ENCODE results near the gene CES2. TPM values are rescaled to one million over a fixed set of nuclear protein-coding genes. Genes with fewer than 3 reads are reported as not detected.

The CES2 gene
- polyA plus RNA-seq, 1 of the 3 experiments (the other 2 are of a cell fraction), result 33.1 TPM

- POLR2A ChIA-PET, result no interaction called here
- Histone ChIP-seq H3K9ac (peak overlapping the region; percentile 97; the same call in 1 of the 2 replicates), H3K4me3 (ENCODE audit: low read depth in 2 of 2, low read length in 1 of 2) (no peak overlapping the region; a peak in 1 of 4 replicates), H3K9me3 (no peaks in the 10 kb centered on the region), H3K4me1 (ENCODE audit: control insufficient read depth in 1 of 2, insufficient read depth in 2 of 2, low read depth in 1 of 2, low read length in 1 of 2) (peaks cover 7 to 24% of the 10 kb centered on the region in 2 experiments; a peak in 2 of 4 replicates), H4K20me1 (ENCODE audit: insufficient read depth) (peaks cover 24% of the 10 kb centered on the region), H3K27ac (ENCODE audit: low read depth in 2 of 2, low read length in 1 of 2) (no peak overlapping the region), H2AFZ (ENCODE audit: low read depth) (no peak overlapping the region), H3K79me2 (ENCODE audit: insufficient read depth) (peaks cover 65% of the 10 kb centered on the region), H3F3A (replicated peaks; ENCODE audit: insufficient read depth) (peaks cover 6% of the 10 kb centered on the region), H3K9me2 (no peaks in the 10 kb centered on the region), H3K36me3 (replicated peaks in 1 of 2; ENCODE audit: control insufficient read depth in 1 of 2, insufficient read depth in 2 of 2, low read length in 1 of 2) (peaks cover 18 to 38% of the 10 kb centered on the region in 2 experiments), H3K27me3 (ENCODE audit: insufficient read depth) (no peaks in the 10 kb centered on the region), H3K4me2 (peak overlapping the region; percentile 96)
- no peak for DNase-seq
- 100% methylated on average over 5 of the region's 6 CpGs for WGBS (ENCODE audit: low lambda C conversion rate)
- CTCF ChIA-PET, result interaction anchor here (1.5 to 1.6 kb wide), 2 partner anchors 18 to 41 kb away, joined by 4 to 5 read pairs; no protein-coding TSS in a partner anchor
- no peak for TF ChIP-seq NFIC (IDR thresholded peaks at IDR 0.05; ENCODE audit: borderline replicate concordance)
- no peak for TF ChIP-seq PBX3 (IDR thresholded peaks at IDR 0.05)
- TF ChIP-seq FOXJ3 (CRISPR knock-in tag; IDR thresholded peaks at IDR 0.05), result no peak
- no peak for TF ChIP-seq USF2 (IDR thresholded peaks at IDR 0.05; ENCODE audit: borderline replicate concordance, low read depth, low read length)
- TF ChIP-seq MEF2A (IDR thresholded peaks at IDR 0.05; ENCODE audit: borderline replicate concordance, low read depth), result no peak
- TF ChIP-seq NRF1 (IDR thresholded peaks at IDR 0.05; ENCODE audit: low read depth, low read length), result no peak
- no peak for TF ChIP-seq RCOR1 (IDR thresholded peaks at IDR 0.05; ENCODE audit: low read length)
- no peak for TF ChIP-seq SMC3 (IDR thresholded peaks at IDR 0.05; ENCODE audit: low read depth, low read length)
- TF ChIP-seq RAD21 (IDR thresholded peaks at IDR 0.05; ENCODE audit: low read length), result no peak
- no peak for TF ChIP-seq ZBTB33 (IDR thresholded peaks at IDR 0.05; ENCODE audit: borderline replicate concordance, low read depth)
- TF ChIP-seq MAX (IDR thresholded peaks at IDR 0.05; ENCODE audit: low read depth), result no peak
These were observed 1.1 kb downstream of the CES2 start for GRCh38 chr16:66936462-66936861.

GRCh38 chr16:66936889-66937554, 1.7 kb downstream of the CES2 start:
- Histone ChIP-seq H3K4me2 (peak overlapping the region; percentile 96; the same call in 1 of the 2 replicates), H3K79me2 (ENCODE audit: insufficient read depth) (peaks cover 64% of the 10 kb centered on the region)
- POLR2A ChIA-PET, result no interaction called here
- TF ChIP-seq REST (IDR thresholded peaks at IDR 0.05; ENCODE audit: low read depth, low read length) (no peak), JUND (IDR thresholded peaks at IDR 0.05) (no peak), ZBTB33 (IDR thresholded peaks at IDR 0.05; ENCODE audit: borderline replicate concordance, low read depth) (no peak), FOXJ3 (CRISPR knock-in tag; IDR thresholded peaks at IDR 0.05) (no peak), TAF1 (IDR thresholded peaks at IDR 0.05; ENCODE audit: borderline replicate concordance, low read depth, low read length) (no peak), RAD21 (IDR thresholded peaks at IDR 0.05; ENCODE audit: low read length) (no peak), NFIC (IDR thresholded peaks at IDR 0.05; ENCODE audit: borderline replicate concordance) (no peak), EZH2phosphoT487 (IDR thresholded peaks at IDR 0.05; ENCODE audit: borderline replicate concordance, low read depth) (no peak)

More at GRCh38 chr16:66936889-66937554, 1.7 kb downstream of the CES2 start:
- Histone ChIP-seq H3K9me3 (no peaks in the 10 kb centered on the region), H3K9ac (no peak overlapping the region), H3K27ac (ENCODE audit: low read depth in 2 of 2, low read length in 1 of 2) (no peak overlapping the region), H3K27me3 (ENCODE audit: insufficient read depth) (no peaks in the 10 kb centered on the region), H3K4me3 (ENCODE audit: low read depth in 2 of 2, low read length in 1 of 2) (no peak overlapping the region; a peak in 1 of 4 replicates), H2AFZ (ENCODE audit: low read depth) (no peak overlapping the region), H3K4me1 (ENCODE audit: control insufficient read depth in 1 of 2, insufficient read depth in 2 of 2, low read depth in 1 of 2, low read length in 1 of 2) (peaks cover 7 to 24% of the 10 kb centered on the region in 2 experiments; a peak in 2 of 4 replicates), H3K36me3 (replicated peaks in 1 of 2; ENCODE audit: control insufficient read depth in 1 of 2, insufficient read depth in 2 of 2, low read length in 1 of 2) (peaks cover 18 to 41% of the 10 kb centered on the region in 2 experiments), H4K20me1 (ENCODE audit: insufficient read depth) (peaks cover 24% of the 10 kb centered on the region), H3F3A (replicated peaks; ENCODE audit: insufficient read depth) (peaks cover under 1% of the 10 kb centered on the region), H3K9me2 (no peaks in the 10 kb centered on the region)
- no peak for DNase-seq
- CTCF ChIA-PET, result interaction anchor here (1.5 to 1.6 kb wide), 2 partner anchors 17 to 42 kb away, joined by 4 to 5 read pairs; no protein-coding TSS in a partner anchor
- 97% methylated on average over 4 of the region's 4 CpGs for WGBS (ENCODE audit: low lambda C conversion rate)

All from SK-N-SH (cell line).